ENCODE data around the gene MICU1. TPM values are rescaled to one million over a fixed set of nuclear protein-coding genes. Genes with fewer than 3 reads are reported as not detected.

MICU1 gene
- total RNA-seq, 1 donor from 2014 or later = 48.0 TPM

DNA sequence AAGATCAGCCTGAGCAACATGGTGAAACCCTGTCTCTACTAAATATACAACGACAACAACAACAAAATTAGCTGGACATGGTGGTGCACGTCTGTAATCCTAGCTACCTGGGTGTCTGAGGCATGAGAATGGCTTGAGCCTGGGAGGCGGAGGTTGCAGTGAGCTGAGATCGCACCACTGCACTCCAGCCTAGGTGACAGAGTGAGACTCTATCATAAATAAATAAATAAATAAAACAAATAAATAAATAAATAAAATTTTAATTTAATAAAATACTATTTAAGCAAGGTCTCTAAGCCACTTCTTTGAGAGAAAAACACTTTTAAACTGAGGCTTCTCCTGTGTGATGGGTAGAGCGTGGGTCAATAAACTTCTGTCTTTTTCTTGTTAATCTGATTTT lies 38.3 kb downstream of the MICU1 start:
- no peaks in the 10 kb centered on the region for H3K27me3 Mint-ChIP-seq (ENCODE audit: low read depth)
- no peak for DNase-seq (ENCODE audit: low spot score)
- no peak overlapping the region for H3K4me3 Mint-ChIP-seq (ENCODE audit: unreplicated experiment)
- peaks cover 5% of the 10 kb centered on the region for H3K9me3 Mint-ChIP-seq (ENCODE audit: low read depth)
- TF ChIP-seq, protein P1, sequence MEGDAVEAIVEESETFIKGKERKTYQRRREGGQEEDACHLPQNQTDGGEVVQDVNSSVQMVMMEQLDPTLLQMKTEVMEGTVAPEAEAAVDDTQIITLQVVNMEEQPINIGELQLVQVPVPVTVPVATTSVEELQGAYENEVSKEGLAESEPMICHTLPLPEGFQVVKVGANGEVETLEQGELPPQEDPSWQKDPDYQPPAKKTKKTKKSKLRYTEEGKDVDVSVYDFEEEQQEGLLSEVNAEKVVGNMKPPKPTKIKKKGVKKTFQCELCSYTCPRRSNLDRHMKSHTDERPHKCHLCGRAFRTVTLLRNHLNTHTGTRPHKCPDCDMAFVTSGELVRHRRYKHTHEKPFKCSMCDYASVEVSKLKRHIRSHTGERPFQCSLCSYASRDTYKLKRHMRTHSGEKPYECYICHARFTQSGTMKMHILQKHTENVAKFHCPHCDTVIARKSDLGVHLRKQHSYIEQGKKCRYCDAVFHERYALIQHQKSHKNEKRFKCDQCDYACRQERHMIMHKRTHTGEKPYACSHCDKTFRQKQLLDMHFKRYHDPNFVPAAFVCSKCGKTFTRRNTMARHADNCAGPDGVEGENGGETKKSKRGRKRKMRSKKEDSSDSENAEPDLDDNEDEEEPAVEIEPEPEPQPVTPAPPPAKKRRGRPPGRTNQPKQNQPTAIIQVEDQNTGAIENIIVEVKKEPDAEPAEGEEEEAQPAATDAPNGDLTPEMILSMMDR (IDR thresholded peaks at IDR 0.05) = no peak
- peaks cover 1% of the 10 kb centered on the region for H3K36me3 Mint-ChIP-seq (ENCODE audit: low read depth)
- peaks cover 5% of the 10 kb centered on the region for H3K4me1 Mint-ChIP-seq (ENCODE audit: low read depth)
- H3K27ac Mint-ChIP-seq (ENCODE audit: unreplicated experiment) = no peak overlapping the region

DNA sequence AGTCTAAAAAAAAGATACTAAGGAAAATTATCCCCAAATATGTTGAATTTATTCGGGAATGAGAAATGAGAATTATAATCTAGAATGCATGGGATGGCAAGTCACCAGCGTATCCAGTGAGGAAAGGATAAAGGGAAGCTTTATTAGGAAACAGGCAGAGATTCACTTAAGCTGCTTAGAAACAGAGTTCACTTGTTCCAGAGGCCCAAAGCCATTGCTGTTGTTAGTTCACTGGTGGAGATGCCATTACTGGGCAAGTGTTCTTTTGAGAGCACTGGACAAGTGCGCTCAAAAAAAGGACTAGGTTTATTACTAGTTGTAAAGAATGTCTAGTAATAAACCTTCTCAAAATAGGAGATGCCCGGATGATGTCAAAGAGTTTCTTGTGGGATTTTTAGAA lies 51.2 kb downstream of the MICU1 start:
- no peaks in the 10 kb centered on the region for H3K36me3 Mint-ChIP-seq (ENCODE audit: low read depth)
- no peaks in the 10 kb centered on the region for H3K27me3 Mint-ChIP-seq (ENCODE audit: low read depth)
- H3K9me3 Mint-ChIP-seq (ENCODE audit: low read depth) = no peaks in the 10 kb centered on the region
- TF ChIP-seq, protein P1 (IDR thresholded peaks at IDR 0.05) = no peak
- no peak overlapping the region for H3K27ac Mint-ChIP-seq (ENCODE audit: unreplicated experiment)
- peaks cover 5% of the 10 kb centered on the region for H3K4me1 Mint-ChIP-seq (ENCODE audit: low read depth)
- H3K4me3 Mint-ChIP-seq (ENCODE audit: unreplicated experiment) = no peak overlapping the region
- no peak for DNase-seq (ENCODE audit: low spot score)

DNA sequence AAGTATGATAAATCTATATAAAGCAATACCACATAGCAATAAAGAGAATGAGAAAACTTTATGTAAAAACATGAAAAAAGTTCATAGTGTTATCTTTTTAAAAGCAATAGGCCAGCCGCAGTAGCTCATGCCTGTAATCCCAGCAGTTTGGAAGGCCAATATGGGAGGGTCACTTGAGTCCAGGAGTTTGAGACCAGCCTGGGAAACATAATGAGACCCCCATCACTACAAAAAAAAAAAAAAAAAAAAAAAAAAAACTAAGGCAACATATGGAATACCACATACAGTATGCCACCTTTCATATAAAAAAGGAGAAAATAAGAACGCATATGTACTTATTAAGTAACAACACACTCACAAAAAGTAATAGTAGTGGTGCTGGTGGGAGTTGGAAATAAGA lies 52.8 kb downstream of the MICU1 start:
- Mint-ChIP-seq H3K27me3 (ENCODE audit: low read depth) (no peaks in the 10 kb centered on the region), H3K9me3 (ENCODE audit: low read depth) (no peaks in the 10 kb centered on the region), H3K27ac (ENCODE audit: unreplicated experiment) (no peak overlapping the region), H3K4me1 (ENCODE audit: low read depth) (peaks cover 5% of the 10 kb centered on the region), H3K4me3 (ENCODE audit: unreplicated experiment) (no peak overlapping the region), H3K36me3 (ENCODE audit: low read depth) (no peaks in the 10 kb centered on the region)
- DNase-seq (ENCODE audit: low spot score) = no peak
- TF ChIP-seq, protein P1 (IDR thresholded peaks at IDR 0.05) = no peak

DNA sequence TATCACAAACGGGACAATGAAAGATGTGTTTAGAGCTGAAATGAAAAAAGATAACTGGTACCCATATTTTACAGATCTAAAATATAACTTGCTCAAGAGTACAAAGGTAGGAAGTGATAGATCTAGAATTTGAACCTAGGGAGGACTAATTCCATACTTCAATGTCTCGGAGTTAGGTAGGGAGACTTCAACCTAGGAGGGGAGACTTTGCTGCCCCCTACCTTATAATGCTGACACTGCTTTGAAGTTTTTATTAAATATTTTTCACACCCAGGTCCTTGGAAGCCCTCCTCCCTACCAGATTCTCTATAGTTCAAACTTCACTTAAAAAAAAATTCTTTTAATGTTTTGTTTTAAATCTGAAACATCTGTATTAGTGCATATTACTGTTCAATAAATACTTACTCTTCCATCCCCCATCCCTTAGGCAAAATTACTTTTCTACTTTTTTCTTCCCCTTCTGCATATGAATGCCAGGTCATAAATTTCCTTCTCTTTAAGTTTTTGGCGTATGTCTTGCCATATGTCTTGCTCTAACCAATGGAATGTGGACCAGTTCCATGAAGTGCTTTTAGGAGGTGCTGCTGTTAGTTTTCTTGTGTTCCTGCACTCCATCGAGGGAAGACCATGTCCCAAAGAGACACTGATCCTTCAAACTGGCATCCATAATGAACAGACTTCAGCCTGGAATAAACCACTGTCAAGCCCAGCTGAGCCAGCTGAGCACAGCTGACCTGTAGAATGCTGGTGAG lies 57.8 kb downstream of the MICU1 start:
- H3K4me3 Mint-ChIP-seq (ENCODE audit: unreplicated experiment) = no peak overlapping the region
- TF ChIP-seq, protein P1 (IDR thresholded peaks at IDR 0.05) = peak; percentile 72
- H3K36me3 Mint-ChIP-seq (ENCODE audit: low read depth) = peaks cover 8% of the 10 kb centered on the region
- H3K27me3 Mint-ChIP-seq (ENCODE audit: low read depth) = no peaks in the 10 kb centered on the region
- H3K9me3 Mint-ChIP-seq (ENCODE audit: low read depth) = no peaks in the 10 kb centered on the region
- peak overlapping the region; percentile 70 for H3K27ac Mint-ChIP-seq (ENCODE audit: unreplicated experiment)
- peaks cover 20% of the 10 kb centered on the region for H3K4me1 Mint-ChIP-seq (ENCODE audit: low read depth)
- no peak for DNase-seq (ENCODE audit: low spot score)

DNA sequence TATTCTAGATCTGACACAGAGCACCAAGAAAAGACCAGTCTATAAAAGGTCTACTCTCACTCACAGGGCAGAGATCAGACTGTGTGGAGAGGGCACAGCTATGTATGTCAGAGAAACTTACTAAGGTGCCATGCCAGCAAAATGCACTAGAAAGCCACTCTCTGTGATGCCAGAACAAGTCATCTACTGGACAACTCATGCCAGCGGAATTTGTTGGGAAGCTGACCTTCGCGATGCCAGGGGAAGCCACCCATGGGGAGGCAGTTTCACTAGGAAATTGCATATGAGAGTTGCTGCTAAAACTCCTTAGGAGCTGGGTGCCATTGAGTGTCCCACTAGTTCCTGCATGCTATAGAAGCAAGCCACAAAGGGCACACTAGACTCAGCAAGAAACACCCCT lies 58.5 kb downstream of the MICU1 start:
- Mint-ChIP-seq H3K9me3 (ENCODE audit: low read depth) (no peaks in the 10 kb centered on the region), H3K36me3 (ENCODE audit: low read depth) (peaks cover 11% of the 10 kb centered on the region), H3K27me3 (ENCODE audit: low read depth) (no peaks in the 10 kb centered on the region), H3K27ac (ENCODE audit: unreplicated experiment) (peak overlapping the region; percentile 70), H3K4me3 (ENCODE audit: unreplicated experiment) (no peak overlapping the region), H3K4me1 (ENCODE audit: low read depth) (peaks cover 20% of the 10 kb centered on the region)
- DNase-seq (ENCODE audit: low spot score) = no peak
- TF ChIP-seq, protein P1 (IDR thresholded peaks at IDR 0.05) = no peak
